Esophagus muscularis mucosa (tissue), 4 donors: Measurements from ENCODE around the gene NCOA7. TPM values are rescaled to one million over a fixed set of nuclear protein-coding genes. Genes with fewer than 3 reads are reported as not detected.

Experiments used
- DNase-seq: peaks from one replicate; pipeline ENCODE4 v3.0.0-alpha.2; 2017; ENCODE audit errors: extremely low spot score
- H3K27ac ChIP-seq, 4 donors: fragments of 200-600 bp; sonication (generic); replicated peaks in 1 of 4; 1 replicate in 3 of 4; 2 replicates in 1 of 4; pipeline ENCODE4 v1.5.1; 2016 to 2019; ENCODE audit warnings: mild to moderate bottlenecking in 1 of 4
- H3K27me3 ChIP-seq, 4 donors: fragments of 200-600 bp; sonication (generic); one replicate each; pipeline versions ENCODE4 v1.5.1 to v1.6.0; 2016 to 2019
- H3K36me3 ChIP-seq, 4 donors: fragments of 200-600 bp; sonication (generic); one replicate each; pipeline ENCODE4 v1.5.1; 2016 to 2019
- H3K4me1 ChIP-seq, 4 donors: fragments of 200-600 bp; sonication (generic); one replicate each; pipeline ENCODE4 v1.5.1; 2016 to 2019
- H3K4me3 ChIP-seq, 4 donors: fragments of 200-600 bp; sonication (generic); 1 replicate in 2 of 4; 2 replicates in 2 of 4; pipeline ENCODE4 v1.5.1; 2016 to 2019; ENCODE audit warnings: mild to moderate bottlenecking in 4 of 4, moderate library complexity in 1 of 4
- H3K9me3 ChIP-seq, 4 donors: fragments of 200-600 bp; sonication (generic); 1 replicate in 3 of 4; 2 replicates in 1 of 4; pipeline ENCODE4 v1.5.1; 2016 to 2019
- CTCF ChIP-seq, 3 experiments: fragments of 200-600 bp in 2 of 3; fragments of 450-650 bp in 1 of 3; sonication (generic) in 2 of 3; IDR thresholded peaks; one replicate each; pipeline ENCODE4 v1.5.1; 2017 to 2019; ENCODE audit warnings: antibody characterized with exemption in 3 of 3, mild to moderate bottlenecking in 2 of 3, moderate library complexity in 1 of 3
- EP300 ChIP-seq: sonication (generic); formaldehyde crosslinking; IDR thresholded peaks from one replicate; pipeline ENCODE4 v1.6.1; 2017; ENCODE audit warnings: antibody characterized with exemption
- POLR2A ChIP-seq: fragments of 450-650 bp; IDR thresholded peaks from one replicate; pipeline ENCODE4 v1.6.1; 2017; ENCODE audit warnings: antibody characterized with exemption, moderate library complexity, mild to moderate bottlenecking, low read depth
- POLR2AphosphoS5 ChIP-seq, 2 donors: sonication (generic); formaldehyde crosslinking; IDR thresholded peaks; one replicate each; pipeline ENCODE4 v1.6.1; 2017; ENCODE audit warnings: antibody characterized with exemption in 2 of 2
- WGBS: methylation state at CpG from one replicate; pipeline ENCODE4 v1.1.5; 2018; 5-methylcytosine and 5-hydroxymethylcytosine counted together
- intact Hi-C: fragments of 100-400 bp; cut with DNase I; formaldehyde crosslinking; loops from one replicate; pipeline ENCODE4 v1.15.1; 2023
- total RNA-seq, 4 donors: library from RNA; depleted of rRNA; stranded (reverse); fragments of >200 nt; gene quantifications; one replicate each; pipeline versions ENCODE4 v1.1.0 to v1.2.1, GENCODE V29; 2016

The NCOA7 gene
- total RNA-seq, 4 donors from 2014 or later = 15.4 to 29.0 (median 19.9) TPM

- no peaks in the 10 kb centered on the region for H3K36me3 ChIP-seq
- WGBS = 81% methylated on average over 2 of the region's 2 CpGs
- no peaks in the 10 kb centered on the region for H3K9me3 ChIP-seq
- H3K4me1 ChIP-seq = peaks cover 15 to 42% (median 21%) of the 10 kb centered on the region in 4 donors
- no peak for TF ChIP-seq CTCF (IDR thresholded peaks at IDR 0.05)
- TF ChIP-seq POLR2A = no peak
- no peak for TF ChIP-seq EP300
- no peak for TF ChIP-seq POLR2AphosphoS5 (IDR thresholded peaks at IDR 0.05)
- intact Hi-C loops = no loop called here
- H3K27ac ChIP-seq = peak overlapping the region; percentile 50 to 66 (median 60)
- DNase-seq = no peak
- H3K27me3 ChIP-seq = no peaks in the 10 kb centered on the region
- no peak overlapping the region for H3K4me3 ChIP-seq
These were observed 43.6 kb downstream of the NCOA7 start for GRCh38 chr6:125834348-125834747.

- H3K4me1 ChIP-seq = peaks cover 15 to 42% (median 23%) of the 10 kb centered on the region in 4 donors
- no peak overlapping the region for H3K4me3 ChIP-seq
- no peaks in the 10 kb centered on the region for H3K36me3 ChIP-seq
- peak in 1 of 2 donors; percentile 21 for TF ChIP-seq POLR2AphosphoS5 (IDR thresholded peaks at IDR 0.05)
- TF ChIP-seq POLR2A = no peak
- WGBS = 83% methylated on average over 2 of the region's 2 CpGs
- intact Hi-C loops = no loop called here
- H3K27ac ChIP-seq = peak overlapping the region; percentile 50 to 66 (median 60)
- H3K9me3 ChIP-seq = no peaks in the 10 kb centered on the region
- DNase-seq = no peak
- no peaks in the 10 kb centered on the region for H3K27me3 ChIP-seq
These were observed 44.5 kb downstream of the NCOA7 start for GRCh38 chr6:125835221-125835744.

- Histone ChIP-seq H3K36me3 (no peaks in the 10 kb centered on the region), H3K27me3 (no peaks in the 10 kb centered on the region), H3K9me3 (no peaks in the 10 kb centered on the region), H3K27ac (no peak overlapping the region), H3K4me1 (peaks cover 15 to 42% (median 23%) of the 10 kb centered on the region in 4 donors), H3K4me3 (no peak overlapping the region)
- TF ChIP-seq CTCF (IDR thresholded peaks at IDR 0.05) (no peak), POLR2AphosphoS5 (IDR thresholded peaks at IDR 0.05) (no peak), EP300 (no peak), POLR2A (no peak)
- 92% methylated on average over 2 of the region's 2 CpGs for WGBS
- intact Hi-C loops = no loop called here
- DNase-seq = no peak
These were observed 45.7 kb downstream of the NCOA7 start for GRCh38 chr6:125836466-125836865.

- H3K4me1 ChIP-seq = peaks cover 10 to 35% (median 16%) of the 10 kb centered on the region in 4 donors
These were observed 48.7 kb downstream of the NCOA7 start for GRCh38 chr6:125839471-125839870.

GRCh38 chr6:125839879-125840278 is 49.1 kb downstream of the NCOA7 start:
- H3K4me1 ChIP-seq = peaks cover 10 to 35% (median 13%) of the 10 kb centered on the region in 4 donors
- no peaks in the 10 kb centered on the region for H3K9me3 ChIP-seq
- no peaks in the 10 kb centered on the region for H3K27me3 ChIP-seq
- H3K4me3 ChIP-seq = no peak overlapping the region
- no peak for TF ChIP-seq EP300
- TF ChIP-seq CTCF (IDR thresholded peaks at IDR 0.05) = no peak
- TF ChIP-seq POLR2AphosphoS5 (IDR thresholded peaks at IDR 0.05) = no peak
- TF ChIP-seq POLR2A = no peak
- no peaks in the 10 kb centered on the region for H3K36me3 ChIP-seq
- WGBS = 72% methylated on average over 1 of the region's 1 CpG
- no peak overlapping the region for H3K27ac ChIP-seq
- DNase-seq = no peak
- intact Hi-C loops = no loop called here

More at GRCh38 chr6:125839471-125839870, 48.7 kb downstream of the NCOA7 start:
- Histone ChIP-seq H3K27ac (peak overlapping the region in 1 of 4 donors; percentile 6), H3K4me3 (no peak overlapping the region), H3K9me3 (no peaks in the 10 kb centered on the region), H3K36me3 (no peaks in the 10 kb centered on the region), H3K27me3 (no peaks in the 10 kb centered on the region)
- TF ChIP-seq EP300 = no peak
- TF ChIP-seq POLR2A = no peak
- TF ChIP-seq POLR2AphosphoS5 (IDR thresholded peaks at IDR 0.05) = no peak
- no peak for TF ChIP-seq CTCF (IDR thresholded peaks at IDR 0.05)
- WGBS = 66% methylated on average over 7 of the region's 7 CpGs
- DNase-seq = no peak
- intact Hi-C loops = no loop called here
